T-cell (primary cell): Measurements from ENCODE around the gene STX8. TPM values are rescaled to one million over a fixed set of nuclear protein-coding genes. Genes with fewer than 3 reads are reported as not detected.

ENCODE experiments used
- ATAC-seq, 4 experiments: fragments of 200-7000 bp in 3 of 4; fragments of 150-1000 bp in 1 of 4; cut with Tn5 transposase; replicated peaks in 1 of 4; 1 replicate in 3 of 4; 2 replicates in 1 of 4; pipeline ENCODE4 v1.10.0; 2021; ENCODE audit warnings: moderate library complexity in 3 of 4, mild to moderate bottlenecking in 2 of 4, moderate number of reproducible peaks in 1 of 4
- CTCF ChIA-PET, 2 donors: fragments of 300-600 bp; sonication (Branson Sonifier 250); formaldehyde crosslinking; loops; one replicate each; lab custom pipeline; 2022; ENCODE audit warnings: antibody characterized with exemption in 2 of 2; lab: Charles Lee
- POLR2A ChIA-PET, 2 donors: fragments of 300-600 bp; sonication (Branson Sonifier 250); formaldehyde crosslinking; loops; one replicate each; lab custom pipeline; 2022; ENCODE audit warnings: antibody characterized with exemption in 2 of 2; lab: Charles Lee
- DNase-seq, 35 experiments: peaks; one replicate each; pipeline versions ENCODE4 v3.0.0 to v3.0.0-alpha.2; 2013 to 2023
- H3K27ac ChIP-seq: one replicate; pipeline ENCODE4 v1.5.1; 2013; ENCODE audit warnings: low read length
- H3K27me3 ChIP-seq, 2 experiments: replicated peaks in 1 of 2; 1 replicate in 1 of 2; 2 replicates in 1 of 2; pipeline versions ENCODE4 v1.6.1 to v1.7.0; 2013; ENCODE audit warnings: low read length in 1 of 2, mixed read lengths in 1 of 2; ENCODE audit not compliant: control insufficient read depth in 2 of 2, insufficient read depth in 2 of 2; ENCODE audit errors: extremely low read depth in 1 of 2
- H3K36me3 ChIP-seq, 2 donors: 1 replicate in 1 of 2; 2 replicates in 1 of 2; pipeline versions ENCODE4 v1.6.1 to v1.7.0; 2013; ENCODE audit warnings: low read length in 1 of 2; ENCODE audit not compliant: control insufficient read depth in 2 of 2, insufficient read depth in 1 of 2; ENCODE audit errors: extremely low read depth in 1 of 2
- H3K4me1 ChIP-seq, 2 experiments: 1 replicate in 1 of 2; 2 replicates in 1 of 2; pipeline versions ENCODE4 v1.6.1 to v1.7.0; 2013; ENCODE audit warnings: low read length in 2 of 2, mixed read lengths in 1 of 2; ENCODE audit not compliant: insufficient read depth in 2 of 2, control insufficient read depth in 1 of 2; ENCODE audit errors: extremely low read depth in 1 of 2
- H3K4me3 ChIP-seq, 2 donors: 1 replicate in 1 of 2; 2 replicates in 1 of 2; pipeline versions ENCODE4 v1.5.1 to v1.7.0; 2013; ENCODE audit warnings: mild to moderate bottlenecking in 2 of 2, low read length in 1 of 2, moderate library complexity in 1 of 2; ENCODE audit not compliant: control insufficient read depth in 1 of 2; ENCODE audit errors: extremely low read depth in 1 of 2
- H3K9me3 ChIP-seq: 2 replicates; pipeline ENCODE4 v1.7.0; 2013
- H3K27ac Mint-ChIP-seq, 2 donors: one replicate each; pipeline ENCODE4 v1.8.0; 2020 to 2021; ENCODE audit warnings: mild to moderate bottlenecking in 2 of 2, mixed read lengths in 2 of 2
- H3K27me3 Mint-ChIP-seq, 2 donors: one replicate each; pipeline ENCODE4 v1.8.0; 2021 to 2022; ENCODE audit warnings: mixed read lengths in 2 of 2
- H3K36me3 Mint-ChIP-seq: one replicate; pipeline ENCODE4 v1.8.0; 2021; ENCODE audit warnings: mixed read lengths
- H3K4me1 Mint-ChIP-seq, 3 donors: one replicate each; pipeline ENCODE4 v1.8.0; 2020 to 2022; ENCODE audit warnings: mixed read lengths in 3 of 3, mild to moderate bottlenecking in 1 of 3
- H3K4me3 Mint-ChIP-seq, 3 donors: one replicate each; pipeline ENCODE4 v1.8.0; 2020 to 2022; ENCODE audit warnings: mild to moderate bottlenecking in 3 of 3, mixed read lengths in 3 of 3, moderate library complexity in 3 of 3
- H3K9me3 Mint-ChIP-seq, 3 donors: one replicate each; pipeline ENCODE4 v1.8.0; 2020 to 2022; ENCODE audit warnings: mixed read lengths in 3 of 3
- WGBS: methylation state at CpG from one replicate; pipeline ENCODE4 v1.1.5; 2013; ENCODE audit warnings: missing lambda C conversion rate; ENCODE audit not compliant: insufficient coverage; 5-methylcytosine and 5-hydroxymethylcytosine counted together
- total RNA-seq, 35 experiments: library from RNA in 6 of 35; stranded (reverse) in 6 of 35; fragments of 120-200 nt in 1 of 35; gene quantifications; one replicate each; pipeline versions ENCODE4 v1.2.1 to v1.2.4 and lab custom pipeline; 2013 to 2026

STX8 gene
- total RNA-seq, 5 donors from 2014 or later (not counting 1 experiment from before 2014, with no cell fraction given) = 34.1 to 65.2 (median 57.8) TPM

DNA sequence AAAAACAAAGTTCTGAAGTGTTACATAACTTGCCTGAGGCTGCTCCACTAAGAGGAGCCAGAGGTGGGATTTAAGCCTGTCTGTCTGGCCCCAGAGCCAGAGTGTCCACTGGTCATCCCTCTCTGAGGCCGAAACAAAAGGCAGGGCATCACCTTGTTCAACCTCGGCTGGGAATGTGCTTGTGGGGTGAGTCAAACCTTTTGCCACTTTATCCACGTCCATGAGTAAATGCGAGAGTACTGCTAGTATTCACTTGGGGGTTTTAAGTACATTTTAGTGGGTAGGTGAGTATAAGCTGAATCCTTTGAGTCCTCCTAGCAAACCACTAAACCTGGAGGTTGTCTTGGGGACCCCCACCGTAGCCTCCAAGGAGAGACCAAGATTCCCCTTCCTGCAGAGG, 103.5 kb downstream of the STX8 start:
- CTCF ChIA-PET = no interaction called here
- Histone ChIP-seq H3K27me3 (no peaks in the 10 kb centered on the region), H3K4me1 (peaks cover 17 to 38% of the 10 kb centered on the region in 2 experiments), H3K27ac (peak overlapping the region; percentile 66), H3K36me3 (peaks cover 0 to 4% of the 10 kb centered on the region in 2 donors), H3K9me3 (no peaks in the 10 kb centered on the region), H3K4me3 (no peak overlapping the region)
- ATAC-seq (no peak), DNase-seq (no peak)
- 81% methylated on average over 3 of the region's 5 CpGs for WGBS
- no peaks in the 10 kb centered on the region for H3K9me3 Mint-ChIP-seq
- H3K4me1 Mint-ChIP-seq = peaks cover 33 to 42% (median 36%) of the 10 kb centered on the region in 3 donors
- peak overlapping the region; percentile 50 to 78 for H3K27ac Mint-ChIP-seq
- H3K36me3 Mint-ChIP-seq = peaks cover 14% of the 10 kb centered on the region
- no peak overlapping the region for H3K4me3 Mint-ChIP-seq
- no peaks in the 10 kb centered on the region for H3K27me3 Mint-ChIP-seq
- POLR2A ChIA-PET = no interaction called here

DNA sequence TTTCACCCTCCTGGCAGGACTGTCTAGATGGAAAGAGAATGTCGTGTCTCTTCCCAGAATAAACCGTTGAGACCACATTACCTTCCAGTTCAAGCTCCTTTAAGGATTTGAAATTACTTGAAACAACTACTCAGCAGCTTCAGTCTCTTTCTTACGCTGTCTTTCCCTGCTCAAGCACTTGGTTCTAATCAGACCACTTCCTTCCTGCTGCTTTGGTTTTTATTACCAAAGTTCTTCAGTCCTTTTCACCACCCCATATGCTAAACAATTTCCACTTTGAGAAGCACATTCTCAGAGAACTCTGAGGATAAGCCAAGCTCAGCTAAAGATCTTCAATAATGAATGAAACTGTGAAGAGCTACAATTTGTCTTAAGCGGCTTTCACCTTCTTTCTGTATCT, 105.4 kb downstream of the STX8 start:
- peak overlapping the region; percentile 19 to 41 (median 22) for H3K4me3 Mint-ChIP-seq
- H3K27me3 Mint-ChIP-seq = no peaks in the 10 kb centered on the region
- DNase-seq = peak in 1 of 35 experiments; percentile 52
- peak overlapping the region; percentile 55 for H3K27ac ChIP-seq
- peaks cover 13% of the 10 kb centered on the region for H3K36me3 Mint-ChIP-seq
- 0% methylated on average over 1 of the region's 4 CpGs for WGBS
- H3K4me1 ChIP-seq = peaks cover 17 to 38% of the 10 kb centered on the region in 2 experiments
- peak; percentile 73 to 93 (median 84) for ATAC-seq
- H3K9me3 ChIP-seq = no peaks in the 10 kb centered on the region
- no peak overlapping the region for H3K4me3 ChIP-seq
- ChIA-PET POLR2A (no interaction called here), CTCF (no interaction called here)
- H3K36me3 ChIP-seq = peaks cover 0 to 4% of the 10 kb centered on the region in 2 donors
- peak overlapping the region; percentile 83 to 90 for H3K27ac Mint-ChIP-seq
- no peaks in the 10 kb centered on the region for H3K9me3 Mint-ChIP-seq
- H3K4me1 Mint-ChIP-seq = peaks cover 34 to 47% (median 42%) of the 10 kb centered on the region in 3 donors
- H3K27me3 ChIP-seq = no peaks in the 10 kb centered on the region

DNA sequence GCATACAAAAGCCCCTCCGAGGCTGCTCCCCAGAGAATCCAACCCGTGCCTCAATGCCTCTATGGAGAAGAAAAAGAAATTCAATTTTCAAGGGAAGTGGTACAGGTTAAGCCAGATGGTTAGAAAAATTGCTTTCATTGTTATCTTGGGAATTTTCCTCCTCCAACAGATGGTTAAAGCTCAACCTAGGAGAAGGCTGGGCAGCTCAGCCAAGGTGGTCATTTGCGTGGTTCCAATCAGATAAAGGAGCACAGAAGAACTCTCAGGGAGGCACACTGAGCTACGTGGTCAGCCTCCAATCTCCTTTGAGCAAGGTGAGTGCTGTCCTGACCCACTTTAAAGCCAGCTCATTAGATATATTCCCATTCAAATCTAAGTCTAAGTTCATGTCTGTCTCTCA, 106.7 kb downstream of the STX8 start:
- peaks cover 45 to 54% (median 52%) of the 10 kb centered on the region in 3 donors for H3K4me1 Mint-ChIP-seq
- Histone ChIP-seq H3K4me3 (no peak overlapping the region), H3K4me1 (peaks cover 20 to 38% of the 10 kb centered on the region in 2 experiments), H3K36me3 (peaks cover 0 to 4% of the 10 kb centered on the region in 2 donors), H3K27me3 (no peaks in the 10 kb centered on the region), H3K9me3 (no peaks in the 10 kb centered on the region), H3K27ac (no peak overlapping the region)
- ChIA-PET CTCF (no interaction called here), POLR2A (no interaction called here)
- WGBS = 94% methylated on average over 2 of the region's 4 CpGs
- DNase-seq (no peak), ATAC-seq (no peak)
- H3K36me3 Mint-ChIP-seq = peaks cover 14% of the 10 kb centered on the region
- H3K27ac Mint-ChIP-seq = peak overlapping the region; percentile 83 to 90
- H3K9me3 Mint-ChIP-seq = no peaks in the 10 kb centered on the region
- no peaks in the 10 kb centered on the region for H3K27me3 Mint-ChIP-seq
- no peak overlapping the region for H3K4me3 Mint-ChIP-seq

DNA sequence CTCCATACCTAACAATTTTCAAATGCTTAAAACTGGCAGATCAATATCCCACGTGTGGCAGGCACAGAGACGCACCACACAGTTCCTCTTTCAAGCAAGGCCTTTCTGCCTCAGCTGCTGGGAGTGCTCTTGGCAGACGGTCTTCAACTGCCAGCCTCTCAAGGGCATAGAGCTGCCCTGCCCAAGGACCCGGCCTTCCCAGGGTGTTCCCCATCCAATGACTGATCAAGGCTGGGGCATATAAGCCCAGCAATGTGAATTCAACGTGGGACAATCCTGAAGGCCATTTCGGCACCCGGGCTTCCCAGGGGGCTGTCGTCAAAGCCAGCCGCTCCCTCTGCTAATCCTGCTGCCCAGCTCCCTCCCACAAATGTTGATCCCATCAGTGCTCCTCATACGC, 107.1 kb downstream of the STX8 start:
- Mint-ChIP-seq H3K27ac (peak overlapping the region in 1 of 2 donors; percentile 83), H3K4me3 (no peak overlapping the region), H3K4me1 (peaks cover 45 to 53% (median 52%) of the 10 kb centered on the region in 3 donors), H3K27me3 (no peaks in the 10 kb centered on the region), H3K9me3 (no peaks in the 10 kb centered on the region), H3K36me3 (peaks cover 11% of the 10 kb centered on the region)
- CTCF ChIA-PET = no interaction called here
- Histone ChIP-seq H3K4me3 (no peak overlapping the region), H3K27me3 (no peaks in the 10 kb centered on the region), H3K4me1 (peaks cover 20 to 38% of the 10 kb centered on the region in 2 experiments), H3K9me3 (no peaks in the 10 kb centered on the region), H3K27ac (no peak overlapping the region), H3K36me3 (peaks cover 0 to 4% of the 10 kb centered on the region in 2 donors)
- WGBS = 83% methylated on average over 9 of the region's 10 CpGs
- DNase-seq = no peak
- POLR2A ChIA-PET = no interaction called here
- no peak for ATAC-seq

DNA sequence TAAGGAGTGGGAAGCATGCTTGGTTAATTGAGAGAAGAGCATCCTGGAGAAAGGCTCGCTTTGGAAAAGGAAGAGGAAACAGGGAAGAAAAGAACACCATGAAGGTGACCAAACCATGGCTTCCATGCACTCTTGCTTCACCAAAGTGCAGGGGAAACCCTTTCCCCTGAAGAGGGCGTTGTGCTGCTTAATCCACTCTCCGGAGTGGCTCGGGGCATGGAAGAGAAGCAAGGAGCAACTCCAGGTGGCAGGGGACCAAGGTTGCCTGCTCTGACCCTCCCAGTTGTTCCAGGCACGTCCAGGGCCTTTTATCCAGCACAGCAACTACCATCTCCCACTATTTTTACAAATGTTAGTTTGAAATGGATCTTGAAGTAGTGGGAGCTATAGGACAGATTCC, 108.1 kb downstream of the STX8 start:
- no peak overlapping the region for H3K27ac Mint-ChIP-seq
- POLR2A ChIA-PET = no interaction called here

DNA sequence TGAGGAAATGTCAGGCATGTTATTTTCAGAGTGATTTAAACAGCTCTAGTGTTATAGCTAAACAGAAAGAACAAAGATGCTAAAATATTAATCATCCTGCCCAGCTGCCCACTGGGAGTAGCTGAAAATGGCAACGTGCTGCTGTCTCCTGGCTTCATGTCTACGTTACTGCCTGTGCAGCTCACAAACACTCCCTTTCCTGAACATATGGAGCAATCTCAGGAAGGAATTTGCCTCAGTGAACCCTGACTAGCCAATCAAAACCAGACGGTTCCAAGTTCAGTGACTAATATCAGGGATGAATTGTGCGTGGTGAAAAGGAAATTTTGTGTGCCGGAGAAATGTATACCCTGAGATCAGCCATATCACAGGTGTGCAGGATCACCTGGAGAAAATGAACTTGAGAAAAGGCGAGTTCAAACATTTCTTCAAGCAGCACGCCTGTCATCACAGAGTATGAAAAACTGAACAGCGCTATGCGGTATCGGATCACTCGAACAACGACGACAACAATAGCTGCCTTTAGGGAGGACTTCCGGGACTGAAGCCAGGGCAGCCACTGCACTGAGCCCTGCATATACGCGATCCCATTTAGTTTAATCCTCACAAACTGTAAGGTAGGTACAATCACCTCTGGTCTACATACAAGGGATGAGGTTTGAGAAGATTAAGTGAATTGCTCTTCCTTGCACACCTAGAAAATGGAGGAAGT, 110.3 kb downstream of the STX8 start:
- Mint-ChIP-seq H3K9me3 (no peaks in the 10 kb centered on the region), H3K4me1 (peaks cover 28 to 36% (median 35%) of the 10 kb centered on the region in 3 donors), H3K27me3 (no peaks in the 10 kb centered on the region), H3K4me3 (peak overlapping the region in 1 of 3 donors; percentile 14), H3K36me3 (peaks cover 11% of the 10 kb centered on the region), H3K27ac (peak overlapping the region; percentile 16 to 30)
- Histone ChIP-seq H3K27me3 (no peaks in the 10 kb centered on the region), H3K4me3 (no peak overlapping the region), H3K9me3 (no peaks in the 10 kb centered on the region), H3K4me1 (peaks cover 13 to 14% of the 10 kb centered on the region in 2 experiments), H3K27ac (no peak overlapping the region), H3K36me3 (peaks cover 0 to 4% of the 10 kb centered on the region in 2 donors)
- CTCF ChIA-PET = no interaction called here
- WGBS = 91% methylated on average over 11 of the region's 16 CpGs
- DNase-seq (no peak), ATAC-seq (no peak)
- POLR2A ChIA-PET = no interaction called here

More for the DNA sequence above, 108.1 kb downstream of the STX8 start:
- Histone ChIP-seq H3K9me3 (no peaks in the 10 kb centered on the region), H3K27ac (no peak overlapping the region), H3K4me3 (no peak overlapping the region), H3K4me1 (peaks cover 20 to 33% of the 10 kb centered on the region in 2 experiments), H3K27me3 (no peaks in the 10 kb centered on the region), H3K36me3 (peaks cover 0 to 4% of the 10 kb centered on the region in 2 donors)
- H3K27me3 Mint-ChIP-seq = no peaks in the 10 kb centered on the region
- CTCF ChIA-PET = no interaction called here
- 89% methylated on average over 3 of the region's 5 CpGs for WGBS
- ATAC-seq = no peak
- no peak for DNase-seq
- H3K4me3 Mint-ChIP-seq = no peak overlapping the region
- H3K4me1 Mint-ChIP-seq = peaks cover 45 to 51% (median 50%) of the 10 kb centered on the region in 3 donors
- H3K9me3 Mint-ChIP-seq = no peaks in the 10 kb centered on the region
- peaks cover 11% of the 10 kb centered on the region for H3K36me3 Mint-ChIP-seq
